Adrenal gland (tissue), 5 donors: ENCODE measurements around the gene HECTD2.

ENCODE experiments used
- CTCF ChIP-seq, 6 experiments: fragments of 450-650 bp in 4 of 6; fragments of 200-600 bp in 2 of 6; sonication (generic) in 1 of 6; IDR thresholded peaks; 1 replicate in 5 of 6; 2 replicates in 1 of 6; pipeline versions ENCODE4 v1.5.1 to v1.8.0; 2016 to 2021; ENCODE audit warnings: antibody characterized with exemption in 6 of 6, mild to moderate bottlenecking in 2 of 6, moderate library complexity in 1 of 6
- POLR2A ChIP-seq, 2 donors: fragments of 450-650 bp; IDR thresholded peaks; one replicate each; pipeline ENCODE4 v1.6.1; 2017; ENCODE audit warnings: antibody characterized with exemption in 2 of 2, mild to moderate bottlenecking in 2 of 2, moderate library complexity in 1 of 2
- donor health status: DM: no; HTN: no; CAD: no.

GRCh38 chr10:91406322-91406721, 3.8 kb upstream of the HECTD2 start:
- TF ChIP-seq CTCF (IDR thresholded peaks at IDR 0.05) (no peak), POLR2A (IDR thresholded peaks at IDR 0.05) (no peak)
